HG02588 (cell line): ENCODE data around the gene EIF4G2.

Experiments used
- ATAC-seq: cut with Tn5 transposase; IDR thresholded peaks from one replicate; pipeline ENCODE4 v1.9.1; 2021; ENCODE audit warnings: mild to moderate bottlenecking, moderate library complexity; ENCODE audit not compliant: unreplicated experiment

Gene EIF4G2

DNA sequence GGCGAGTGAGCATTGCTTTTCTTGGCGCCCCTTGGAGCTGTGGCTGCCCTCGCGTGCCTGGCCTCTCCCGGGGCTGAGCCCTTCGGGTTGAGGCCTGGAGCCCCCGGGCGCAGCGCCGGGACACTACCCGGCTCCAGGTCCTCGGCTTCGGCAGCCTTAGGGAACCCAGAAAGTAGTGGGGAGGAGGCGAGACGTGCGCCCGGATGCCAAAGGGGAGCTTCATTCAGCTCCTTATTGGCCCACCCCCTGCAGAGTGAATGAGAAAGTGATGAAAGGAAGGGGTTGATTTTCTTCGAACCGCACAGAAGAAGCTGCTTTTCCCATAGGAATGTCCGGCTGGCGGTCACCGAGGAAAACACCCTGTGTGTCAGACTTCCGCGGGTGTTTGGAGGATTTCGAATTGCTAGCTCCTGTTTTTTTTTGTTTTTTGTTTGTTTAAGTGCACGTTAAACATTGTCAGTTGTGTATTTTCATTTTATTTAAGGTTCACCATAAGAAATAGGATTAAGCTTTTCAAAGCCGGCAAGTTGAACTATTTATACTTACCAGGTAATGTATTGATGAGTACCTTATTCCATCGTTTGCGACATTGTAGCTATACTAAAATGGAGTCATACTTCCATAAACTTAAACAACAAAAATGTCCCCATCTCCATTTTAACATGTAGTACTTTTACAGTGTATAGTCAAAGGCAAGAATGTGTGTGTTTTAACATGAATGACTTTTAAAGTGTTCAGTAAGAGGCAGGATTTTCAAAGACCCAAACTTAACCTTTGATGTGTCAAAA, 841 bp upstream of the EIF4G2 start:
- peak; percentile 19 for ATAC-seq

DNA sequence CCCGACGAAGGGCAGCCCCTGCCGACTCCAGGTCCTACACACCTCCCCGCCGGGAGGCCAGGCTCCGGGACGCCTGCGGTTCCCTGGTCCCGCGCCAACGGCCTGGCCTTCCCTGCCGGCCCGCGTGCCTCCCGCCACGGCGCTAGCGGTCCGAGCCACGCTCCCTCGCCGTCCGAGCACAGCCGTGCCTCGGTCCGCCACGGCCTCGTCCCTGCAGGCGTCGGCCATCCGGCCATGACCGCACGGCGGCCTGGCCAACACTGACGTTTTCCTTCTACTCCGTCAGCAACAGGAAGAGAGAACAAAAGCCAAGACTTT, 532 bp downstream of the EIF4G2 start:
- no peak for ATAC-seq

DNA sequence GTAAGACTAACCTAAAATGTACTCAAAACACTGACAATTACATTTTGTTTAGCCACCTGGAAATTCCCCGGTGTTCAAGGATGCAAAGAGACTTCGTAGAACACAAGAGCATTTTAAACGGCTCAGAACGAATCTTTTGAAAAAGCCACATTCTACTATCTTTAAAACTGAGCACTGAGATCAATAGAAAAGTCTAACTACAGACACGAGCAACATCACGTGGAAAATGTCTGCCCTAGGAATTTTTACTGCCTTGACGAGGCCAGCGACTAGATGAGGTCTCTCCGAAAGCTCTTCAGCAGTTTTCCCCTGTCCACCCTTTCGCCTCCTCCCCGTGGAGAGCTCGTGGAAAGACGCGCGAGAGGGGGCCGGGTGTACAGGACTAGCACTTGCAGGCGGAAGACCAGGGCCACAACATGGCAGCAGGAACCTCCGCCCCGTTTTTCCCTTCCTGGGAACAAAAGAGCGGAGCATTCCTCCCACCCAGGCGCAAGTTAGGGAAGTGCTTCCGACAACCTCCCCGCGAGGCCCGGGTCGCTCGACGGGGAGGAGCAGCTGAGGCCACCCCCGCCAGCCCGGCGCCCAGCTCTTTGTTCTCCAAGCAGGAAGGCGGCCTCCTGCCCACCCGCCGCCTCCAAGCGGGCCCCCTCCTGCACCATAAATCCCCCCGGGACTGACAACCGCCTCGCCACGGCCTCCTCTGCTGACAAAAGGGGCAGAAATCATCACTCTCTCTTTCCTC, 1.1 kb downstream of the EIF4G2 start:
- ATAC-seq = no peak

DNA sequence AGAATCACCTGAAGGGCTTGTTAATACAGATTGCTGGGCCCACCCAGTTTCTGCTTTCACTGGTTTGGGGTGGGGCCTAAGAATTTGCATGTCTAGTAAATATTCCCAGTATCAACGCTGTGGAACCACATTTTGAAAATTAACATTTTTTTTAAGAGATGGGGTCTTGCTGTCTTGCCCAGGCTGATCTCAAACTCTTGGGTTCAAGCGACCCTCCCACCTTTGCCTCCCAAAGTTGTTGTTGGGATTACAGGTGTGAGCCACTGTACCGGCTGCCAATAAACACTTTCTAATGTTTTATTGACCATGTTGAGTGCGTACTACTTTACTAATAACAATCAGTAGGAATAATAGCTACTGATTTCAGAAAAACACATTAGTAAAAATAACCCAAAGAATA, 2.5 kb downstream of the EIF4G2 start:
- no peak for ATAC-seq

DNA sequence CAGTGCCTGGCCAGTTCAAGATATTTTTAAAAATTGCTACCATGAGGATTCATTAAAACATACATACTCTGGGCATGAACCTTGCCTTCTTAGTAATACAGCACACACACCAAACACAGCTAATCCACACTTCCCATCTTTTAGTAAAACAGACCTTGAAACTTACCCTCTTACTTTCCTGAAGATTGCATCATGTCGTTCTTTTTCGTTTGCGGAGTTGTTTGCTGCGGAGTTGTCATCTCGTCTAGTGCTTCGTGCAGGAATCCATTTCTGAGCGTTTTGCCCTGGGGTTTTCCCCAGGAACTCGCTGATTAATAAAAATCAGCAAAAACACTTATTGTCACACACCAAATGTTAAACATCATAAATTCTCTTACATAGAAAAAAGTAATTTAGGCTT, 3.0 kb downstream of the EIF4G2 start:
- no peak for ATAC-seq

DNA sequence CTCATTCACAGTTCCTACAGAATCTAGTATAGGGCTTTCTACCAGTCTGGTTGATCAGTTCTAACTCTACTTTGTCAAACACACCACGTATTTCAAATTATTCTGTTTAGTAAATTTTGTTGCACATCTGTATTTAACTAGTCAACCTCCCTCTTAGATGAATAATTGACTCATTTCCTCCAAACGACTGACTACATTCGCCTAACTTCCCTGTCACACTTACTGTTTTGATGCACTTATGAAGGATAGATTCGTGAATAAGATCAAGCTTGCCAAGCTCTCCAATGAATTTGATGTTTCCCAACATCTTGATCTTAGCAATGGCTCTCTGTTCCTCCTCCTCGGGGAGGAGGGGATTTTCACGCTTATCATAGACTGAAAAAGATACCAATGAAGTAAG, 5.0 kb downstream of the EIF4G2 start:
- no peak for ATAC-seq

DNA sequence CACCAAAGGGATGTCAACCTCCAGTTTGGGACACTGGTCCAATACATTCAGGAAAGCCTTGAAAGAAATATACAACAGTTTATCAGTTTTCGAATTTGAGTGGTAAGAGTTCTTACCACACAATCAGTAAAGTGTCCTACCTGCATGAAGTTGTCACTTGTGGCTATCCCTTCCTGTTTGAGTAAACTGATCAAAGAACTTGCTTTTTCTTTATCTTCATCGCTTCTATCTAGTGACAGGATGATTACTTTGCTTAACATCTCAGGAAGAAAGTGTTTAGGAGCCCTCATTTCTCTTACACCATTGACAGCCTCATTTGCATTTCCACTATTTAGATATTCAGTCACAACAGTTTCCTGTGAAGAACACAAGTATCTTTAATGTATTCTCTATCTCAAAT, 8.4 kb downstream of the EIF4G2 start:
- ATAC-seq = no peak

DNA sequence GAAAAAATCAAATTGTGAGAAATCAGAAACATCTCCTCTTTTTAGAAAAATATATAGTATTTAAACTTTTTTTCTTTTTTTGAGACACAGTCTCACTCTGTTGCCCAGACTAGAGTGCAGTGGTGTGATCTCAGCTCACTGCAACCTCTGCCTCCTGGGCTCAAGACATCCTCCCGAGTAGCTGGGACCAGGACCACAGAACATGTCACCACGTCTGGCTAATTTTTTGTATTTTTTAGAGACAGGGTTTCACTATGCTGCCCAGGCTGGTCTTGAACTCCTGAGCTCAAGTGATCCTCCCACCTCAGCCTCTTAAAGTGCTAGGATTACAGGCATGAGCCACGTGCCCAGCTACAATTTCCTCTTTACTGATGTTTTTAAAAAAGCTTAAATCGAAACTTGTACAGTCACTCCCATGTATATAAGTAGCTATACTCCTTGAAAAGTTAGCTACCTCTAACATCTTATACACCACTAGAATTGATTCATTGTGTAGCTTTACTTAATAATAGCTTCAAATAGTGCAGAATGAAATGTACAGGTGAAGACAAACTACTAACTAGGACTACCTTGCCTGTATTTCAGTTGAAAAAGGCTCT, 10.3 kb downstream of the EIF4G2 start:
- no peak for ATAC-seq

DNA sequence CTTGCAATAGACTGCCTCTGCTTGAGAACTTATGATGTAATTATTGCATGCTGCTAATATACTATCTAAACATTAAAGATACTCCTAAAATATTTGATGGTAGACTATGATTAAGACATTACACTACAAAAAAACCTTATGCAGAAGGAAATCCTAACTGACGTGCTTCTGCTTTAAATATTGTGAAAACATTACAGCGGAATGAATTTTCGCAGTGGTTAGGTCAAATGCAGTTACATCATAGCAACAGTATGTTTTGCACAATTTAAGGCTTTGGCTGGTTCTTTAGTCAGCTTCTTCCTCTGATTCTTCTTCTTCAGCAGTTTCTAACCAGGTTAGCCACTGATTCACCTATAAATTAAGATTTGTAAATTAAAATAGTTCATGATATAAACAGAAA, 11.2 kb downstream of the EIF4G2 start:
- no peak for ATAC-seq

DNA sequence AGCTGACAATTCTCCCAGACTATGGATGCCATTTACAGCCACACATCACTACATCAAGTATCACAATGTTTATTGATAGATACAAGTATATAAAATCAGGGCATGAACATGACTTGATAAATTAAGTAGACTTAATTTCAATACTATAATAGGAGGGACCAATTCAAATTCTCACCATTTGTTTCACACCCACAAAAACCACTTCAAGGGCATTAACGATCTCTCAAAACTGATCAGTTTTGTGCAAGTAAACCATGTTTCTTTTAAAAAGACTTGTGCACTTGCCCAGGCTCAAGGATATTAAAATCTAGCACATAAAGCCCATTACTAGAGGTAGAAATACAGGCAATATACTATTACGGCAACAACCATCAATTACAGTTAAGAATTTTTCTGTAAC, 11.7 kb downstream of the EIF4G2 start:
- ATAC-seq = no peak

DNA sequence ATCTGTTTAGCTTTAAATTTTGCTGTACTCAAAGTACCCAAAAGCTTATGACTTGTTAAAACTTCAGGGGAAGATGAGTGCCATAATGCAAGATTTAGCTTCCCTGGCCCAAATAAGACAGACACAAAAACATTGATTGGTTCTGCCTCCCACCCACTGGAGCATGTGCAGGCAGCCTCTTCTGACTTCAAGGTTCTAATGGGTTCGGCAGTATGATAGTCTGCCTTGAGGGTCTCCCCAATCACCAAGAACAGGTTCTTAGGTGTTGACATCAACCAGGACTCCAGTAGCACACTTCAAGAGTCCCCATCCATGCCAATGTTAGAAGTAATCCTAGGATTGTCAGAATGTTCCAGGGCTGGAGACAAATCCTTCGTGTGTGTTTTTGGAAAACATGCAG, 12.5 kb downstream of the EIF4G2 start:
- no peak for ATAC-seq

DNA sequence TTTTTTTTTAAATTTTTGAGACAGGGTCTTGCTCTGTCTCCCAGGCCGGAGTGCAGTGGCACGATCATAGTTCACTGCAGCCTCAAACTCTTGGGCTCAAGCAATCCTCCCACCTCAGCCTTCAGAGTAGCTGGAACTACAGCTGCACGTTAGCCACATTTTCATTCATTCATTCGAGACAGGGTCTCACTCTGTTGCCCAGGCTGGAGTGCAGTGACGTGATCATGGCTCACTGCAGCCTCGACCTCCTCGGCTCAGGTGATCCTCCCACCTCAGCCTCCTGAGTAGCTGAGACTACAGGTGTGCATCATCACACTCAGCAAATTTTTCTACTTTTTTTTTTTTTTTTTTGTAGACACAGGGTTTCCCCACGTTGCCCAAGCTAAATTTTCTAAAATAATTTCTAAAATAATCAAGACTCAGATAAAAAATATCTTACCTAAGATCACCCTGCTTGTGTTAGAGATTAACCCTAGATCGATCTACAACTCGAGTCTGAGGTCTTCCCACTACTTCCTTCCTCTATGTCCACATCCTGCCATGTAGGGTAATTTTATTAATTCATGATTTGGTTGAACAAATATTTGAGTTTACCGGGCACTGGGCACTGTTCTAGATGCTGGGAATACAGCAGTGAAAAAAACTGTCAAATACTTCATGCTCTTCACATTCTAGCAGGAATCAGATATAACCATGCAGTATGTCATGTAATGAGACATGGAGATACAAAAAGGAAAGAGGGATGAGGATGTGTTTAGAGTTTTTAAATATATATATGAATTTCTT, 15.1 kb downstream of the EIF4G2 start:
- ATAC-seq = no peak

DNA sequence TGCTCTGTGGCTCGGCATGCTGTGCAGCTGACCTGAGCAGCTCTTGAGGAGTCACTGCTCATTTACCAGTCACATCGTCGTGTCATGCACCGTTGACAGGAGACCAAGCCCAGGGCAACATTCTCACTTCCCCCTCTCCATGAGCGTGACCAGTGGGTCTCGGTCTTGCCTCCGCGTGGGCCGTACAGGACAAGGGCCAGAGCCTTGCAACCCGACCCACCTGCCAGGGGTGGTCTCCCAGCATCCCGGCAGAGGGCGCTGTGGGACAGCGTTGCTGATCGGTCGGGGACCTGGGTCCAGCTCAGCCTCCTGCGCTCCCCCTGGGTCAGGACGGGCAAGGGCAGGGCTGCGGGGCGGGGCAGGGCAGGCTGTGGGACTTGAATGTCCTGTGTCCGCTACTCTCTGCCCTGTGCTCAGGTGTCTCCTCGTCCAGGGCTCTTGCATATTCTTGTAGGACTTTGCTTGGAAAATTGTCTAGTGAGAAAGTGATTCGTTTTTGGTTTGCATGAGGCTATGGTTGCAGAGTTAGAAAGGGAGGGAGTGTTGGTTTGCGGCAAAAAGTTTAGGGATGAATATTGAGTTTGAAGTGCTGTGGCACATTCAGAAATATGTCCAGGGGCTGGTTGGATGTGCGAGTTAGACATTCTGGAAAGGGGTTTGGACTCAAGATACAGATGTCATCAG, 16.2 kb downstream of the EIF4G2 start:
- peak; percentile 90 for ATAC-seq

DNA sequence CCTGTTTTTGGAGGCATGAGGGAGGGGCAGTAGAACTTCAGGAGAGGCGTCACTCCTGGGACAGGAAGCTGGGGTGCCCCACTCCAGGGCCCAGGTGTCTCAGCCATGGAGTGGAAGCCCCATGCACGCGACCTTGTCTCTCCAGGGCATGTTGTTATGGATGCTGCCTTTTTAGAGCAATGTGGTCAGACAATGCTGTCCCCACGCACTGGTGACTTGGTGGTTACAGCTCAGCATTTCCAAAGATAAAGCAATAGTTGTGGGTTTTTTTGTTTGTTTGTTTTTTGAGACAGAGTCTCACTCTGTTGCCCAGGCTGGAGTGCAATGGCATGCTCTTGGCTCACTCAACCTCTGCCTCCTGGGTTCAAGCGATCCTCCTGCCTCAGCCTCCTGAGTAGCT, 22.3 kb downstream of the EIF4G2 start:
- ATAC-seq = no peak

DNA sequence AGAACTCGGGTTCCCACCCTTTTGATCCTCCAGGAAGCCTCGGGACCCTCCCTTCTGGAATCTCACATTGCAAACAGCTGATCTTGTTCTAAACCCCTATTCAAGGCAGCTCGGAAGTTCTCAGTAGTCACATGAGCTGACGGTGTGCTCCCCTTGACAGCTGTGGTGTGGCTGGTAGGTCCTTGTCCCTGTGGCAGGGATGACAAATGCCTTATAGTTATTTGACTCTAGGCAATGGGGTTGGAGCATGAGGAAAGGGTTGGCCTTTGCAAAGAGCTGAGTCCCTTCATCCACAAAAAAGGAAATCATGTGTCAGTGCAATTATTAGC, 23.6 kb downstream of the EIF4G2 start:
- ATAC-seq = no peak

DNA sequence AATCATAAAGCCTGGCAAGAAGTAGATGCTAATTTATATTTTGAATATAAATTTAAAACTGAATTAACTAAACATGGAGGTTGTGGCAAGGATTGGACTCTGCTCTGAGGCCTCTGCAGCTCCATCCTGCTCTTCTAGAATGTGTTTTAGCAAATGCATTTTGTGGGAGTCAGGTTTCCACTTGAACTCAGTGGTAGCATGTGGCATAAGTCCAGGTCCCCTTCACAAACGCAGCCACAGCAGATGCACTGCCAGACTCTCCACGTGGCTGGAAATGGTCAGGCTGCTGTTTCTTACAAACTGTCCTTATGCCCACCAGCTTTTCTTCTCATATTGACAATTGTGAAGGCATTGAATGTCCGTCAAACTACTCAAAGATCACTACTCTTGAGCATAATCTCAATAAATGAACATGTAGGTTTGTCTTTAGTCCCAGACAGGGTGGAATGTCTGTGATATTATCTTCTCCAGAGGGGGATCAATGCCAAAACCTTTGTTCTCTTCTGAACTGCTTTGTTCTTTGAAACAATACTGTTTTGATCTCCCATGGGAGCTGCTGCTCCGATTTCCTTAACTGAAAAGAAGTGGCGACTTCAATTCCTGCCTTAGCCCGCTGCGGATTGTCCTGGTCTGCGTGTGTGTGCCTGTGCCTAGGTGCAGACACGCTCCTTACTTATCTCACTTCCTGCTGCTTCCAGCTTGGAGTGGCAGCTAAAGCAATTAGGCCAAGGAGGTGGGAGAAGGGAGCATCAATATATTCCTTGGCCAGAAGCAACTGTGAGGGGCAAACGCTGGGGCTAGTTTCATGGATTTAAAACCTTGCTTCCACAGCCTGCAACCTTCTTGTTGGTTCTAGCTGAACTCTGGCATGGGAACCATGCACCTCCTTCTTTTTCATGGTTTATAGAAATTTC, 24.2 kb downstream of the EIF4G2 start:
- ATAC-seq = no peak

DNA sequence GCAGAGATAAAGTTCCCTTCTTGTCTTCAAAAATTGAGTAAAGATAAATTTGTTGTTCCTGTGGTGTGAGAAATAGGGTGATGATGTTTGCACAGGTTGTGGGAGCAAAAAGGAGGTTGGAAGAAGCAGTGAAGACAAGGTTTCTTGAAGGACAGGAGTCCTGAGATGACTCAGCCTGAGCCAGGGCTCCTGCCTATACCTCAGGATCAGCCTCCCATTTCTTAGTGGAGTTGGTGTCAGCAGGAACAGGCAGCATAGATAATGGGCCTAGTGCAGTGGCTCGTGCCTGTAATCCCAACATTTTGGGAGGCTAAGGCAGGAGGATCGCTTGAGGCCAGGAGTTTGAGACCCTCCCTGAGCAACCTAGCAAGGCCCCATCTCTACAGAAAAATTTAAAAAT, 28.7 kb downstream of the EIF4G2 start:
- no peak for ATAC-seq

DNA sequence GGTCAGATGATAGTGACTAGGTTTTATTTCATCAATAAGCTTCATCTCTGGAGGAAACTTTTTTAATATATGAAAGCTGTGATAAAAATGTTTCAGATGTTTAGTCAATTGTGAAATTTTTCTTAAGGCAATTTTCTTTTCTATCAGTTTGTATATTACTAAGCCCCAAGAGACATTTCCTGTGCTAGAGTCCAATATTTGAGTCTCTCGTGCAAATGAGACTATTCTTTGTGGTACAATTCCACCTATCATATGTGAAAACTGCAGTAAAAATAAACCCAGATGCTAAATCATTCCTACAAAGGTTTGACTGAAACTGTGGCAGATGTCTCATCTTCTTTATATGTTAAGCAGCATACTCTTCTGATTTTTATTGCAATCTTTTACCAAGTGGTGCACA, 29.6 kb downstream of the EIF4G2 start:
- no peak for ATAC-seq

DNA sequence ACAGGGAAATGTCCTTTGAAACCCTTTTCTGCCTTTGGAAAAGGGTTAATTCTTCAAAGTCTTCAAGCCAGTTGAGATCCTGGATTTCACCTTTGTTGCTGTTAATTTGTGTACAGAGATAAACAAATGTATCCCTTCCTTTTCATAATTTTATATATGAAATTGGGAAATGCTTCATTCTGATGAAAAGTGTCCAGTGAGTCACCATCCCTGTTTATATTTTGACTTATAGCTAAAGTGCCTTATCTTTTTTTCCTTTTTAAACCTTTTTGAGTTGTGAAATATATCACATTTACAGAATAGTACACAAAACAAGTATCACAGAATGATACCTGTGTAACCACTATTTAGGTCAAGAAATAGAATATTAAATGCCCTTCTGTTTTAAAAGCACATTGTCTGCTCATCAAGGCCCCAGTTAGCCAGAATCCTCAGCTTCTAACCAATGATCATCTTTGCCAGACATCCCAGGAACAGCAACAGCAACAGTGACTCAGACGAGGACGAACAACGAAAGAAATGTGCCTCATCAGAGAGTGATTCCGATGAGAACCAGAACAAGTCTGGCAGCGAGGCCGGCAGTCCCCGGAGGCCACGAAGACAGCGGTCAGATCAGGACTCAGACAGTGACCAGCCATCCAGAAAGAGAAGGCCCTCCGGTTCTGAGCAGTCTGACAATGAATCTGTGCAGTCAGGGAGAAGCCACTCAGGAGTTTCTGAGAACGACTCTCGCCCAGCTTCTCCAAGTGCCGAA, 30.3 kb downstream of the EIF4G2 start:
- ATAC-seq = no peak
